ENCODE results near the gene ARHGDIA.

DNA sequence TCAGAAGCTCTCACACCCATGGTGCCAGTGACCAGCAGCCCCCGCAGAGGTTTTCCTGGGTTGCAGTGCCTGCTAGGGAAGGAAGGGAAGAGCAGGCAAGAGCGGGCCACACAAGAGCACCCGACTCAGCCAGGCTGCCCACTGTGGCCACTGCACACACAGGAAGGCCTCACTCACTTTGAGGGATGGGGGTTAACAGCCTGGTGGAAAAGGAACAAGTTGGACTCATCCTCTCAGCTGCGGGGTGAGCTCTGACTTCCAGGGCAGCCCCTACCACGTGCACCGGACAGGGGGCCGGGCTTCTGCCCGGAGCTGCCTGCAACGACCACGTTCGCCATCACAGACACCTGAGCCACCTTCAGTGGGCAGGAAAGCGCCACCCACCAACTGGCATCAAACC, 18.9 kb downstream of the ARHGDIA start:
- TF ChIP-seq, protein P1, sequence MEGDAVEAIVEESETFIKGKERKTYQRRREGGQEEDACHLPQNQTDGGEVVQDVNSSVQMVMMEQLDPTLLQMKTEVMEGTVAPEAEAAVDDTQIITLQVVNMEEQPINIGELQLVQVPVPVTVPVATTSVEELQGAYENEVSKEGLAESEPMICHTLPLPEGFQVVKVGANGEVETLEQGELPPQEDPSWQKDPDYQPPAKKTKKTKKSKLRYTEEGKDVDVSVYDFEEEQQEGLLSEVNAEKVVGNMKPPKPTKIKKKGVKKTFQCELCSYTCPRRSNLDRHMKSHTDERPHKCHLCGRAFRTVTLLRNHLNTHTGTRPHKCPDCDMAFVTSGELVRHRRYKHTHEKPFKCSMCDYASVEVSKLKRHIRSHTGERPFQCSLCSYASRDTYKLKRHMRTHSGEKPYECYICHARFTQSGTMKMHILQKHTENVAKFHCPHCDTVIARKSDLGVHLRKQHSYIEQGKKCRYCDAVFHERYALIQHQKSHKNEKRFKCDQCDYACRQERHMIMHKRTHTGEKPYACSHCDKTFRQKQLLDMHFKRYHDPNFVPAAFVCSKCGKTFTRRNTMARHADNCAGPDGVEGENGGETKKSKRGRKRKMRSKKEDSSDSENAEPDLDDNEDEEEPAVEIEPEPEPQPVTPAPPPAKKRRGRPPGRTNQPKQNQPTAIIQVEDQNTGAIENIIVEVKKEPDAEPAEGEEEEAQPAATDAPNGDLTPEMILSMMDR (conservative IDR thresholded peaks at IDR 0.05; ENCODE audit: low read length) = no peak
- no peak for TF ChIP-seq EZH2phosphoT487 (IDR thresholded peaks at IDR 0.05; ENCODE audit: borderline replicate concordance, low read depth, low read length)
